ENCODE results near the gene TGFB1I1. TPM values are rescaled to one million over a fixed set of nuclear protein-coding genes. Genes with fewer than 3 reads are reported as not detected.
"Not testable (repeated sequence)": the region's sequence is repeated elsewhere in the genome, so short reads cannot be mapped to it uniquely, and the experiment has no call there.

The TGFB1I1 gene
- total RNA-seq, 1 donor from 2014 or later, result 39.4 TPM

- Mint-ChIP-seq H3K27me3 (ENCODE audit: low read depth) (no peaks in the 10 kb centered on the region), H3K36me3 (peaks cover 11% of the 10 kb centered on the region), H3K4me1 (no peaks in the 10 kb centered on the region), H3K27ac (no peak overlapping the region), H3K9me3 (no peaks in the 10 kb centered on the region), H3K4me3 (no peak overlapping the region)
- TF ChIP-seq CTCF (IDR thresholded peaks at IDR 0.05; ENCODE audit: unreplicated experiment), result no peak
- no peak for DNase-seq (ENCODE audit: low spot score in 2 of 2, unreplicated experiment in 2 of 2)
Measured at GRCh38 chr16:31501226-31501965, 29.4 kb downstream of the TGFB1I1 start.

GRCh38 chr16:31501966-31502348, 30.0 kb downstream of the TGFB1I1 start:
- no peak for TF ChIP-seq CTCF (IDR thresholded peaks at IDR 0.05; ENCODE audit: unreplicated experiment)
- DNase-seq (ENCODE audit: low spot score in 2 of 2, unreplicated experiment in 2 of 2), result no peak
- peaks cover 3% of the 10 kb centered on the region for H3K4me1 Mint-ChIP-seq
- no peaks in the 10 kb centered on the region for H3K27me3 Mint-ChIP-seq (ENCODE audit: low read depth)
- H3K36me3 Mint-ChIP-seq, result peaks cover 11% of the 10 kb centered on the region
- no peak overlapping the region for H3K4me3 Mint-ChIP-seq
- no peak overlapping the region for H3K27ac Mint-ChIP-seq
- H3K9me3 Mint-ChIP-seq, result no peaks in the 10 kb centered on the region

- DNase-seq (ENCODE audit: low spot score in 2 of 2, unreplicated experiment in 2 of 2), result no peak
- H3K4me1 Mint-ChIP-seq, result peaks cover 9% of the 10 kb centered on the region
- no peak overlapping the region for H3K4me3 Mint-ChIP-seq
- no peaks in the 10 kb centered on the region for H3K27me3 Mint-ChIP-seq (ENCODE audit: low read depth)
- peaks cover 4% of the 10 kb centered on the region for H3K36me3 Mint-ChIP-seq
- H3K9me3 Mint-ChIP-seq, result no peaks in the 10 kb centered on the region
- no peak for TF ChIP-seq CTCF (IDR thresholded peaks at IDR 0.05; ENCODE audit: unreplicated experiment)
- H3K27ac Mint-ChIP-seq, result no peak overlapping the region
Measured at GRCh38 chr16:31502981-31503380, 31.0 kb downstream of the TGFB1I1 start.

GRCh38 chr16:31503555-31503954, 31.6 kb downstream of the TGFB1I1 start:
- not testable (repeated sequence) for H3K9me3 Mint-ChIP-seq; H3K36me3 Mint-ChIP-seq; H3K27me3 Mint-ChIP-seq (ENCODE audit: low read depth)

GRCh38 chr16:31504159-31504558, 32.2 kb downstream of the TGFB1I1 start:
- no peaks in the 10 kb centered on the region for H3K36me3 Mint-ChIP-seq
- no peak for TF ChIP-seq CTCF (IDR thresholded peaks at IDR 0.05; ENCODE audit: unreplicated experiment)
- H3K4me1 Mint-ChIP-seq, result peaks cover 17% of the 10 kb centered on the region
- no peak overlapping the region for H3K4me3 Mint-ChIP-seq
- no peaks in the 10 kb centered on the region for H3K27me3 Mint-ChIP-seq (ENCODE audit: low read depth)
- no peak overlapping the region for H3K27ac Mint-ChIP-seq
- H3K9me3 Mint-ChIP-seq, result no peaks in the 10 kb centered on the region
- no peak for DNase-seq (ENCODE audit: low spot score in 2 of 2, unreplicated experiment in 2 of 2)

More at GRCh38 chr16:31503555-31503954, 31.6 kb downstream of the TGFB1I1 start:
- H3K27ac Mint-ChIP-seq; DNase-seq (ENCODE audit: low spot score in 2 of 2, unreplicated experiment in 2 of 2); H3K4me3 Mint-ChIP-seq: not testable (repeated sequence)
- H3K4me1 Mint-ChIP-seq, result peaks cover 11% of the 10 kb centered on the region

- TF ChIP-seq CTCF (IDR thresholded peaks at IDR 0.05; ENCODE audit: unreplicated experiment), result no peak
- Mint-ChIP-seq H3K4me1 (peaks cover 23% of the 10 kb centered on the region), H3K9me3 (no peaks in the 10 kb centered on the region), H3K36me3 (no peaks in the 10 kb centered on the region), H3K27ac (peak overlapping the region; percentile 28), H3K4me3 (no peak overlapping the region), H3K27me3 (ENCODE audit: low read depth) (no peaks in the 10 kb centered on the region)
- no peak for DNase-seq (ENCODE audit: low spot score in 2 of 2, unreplicated experiment in 2 of 2)
Measured at GRCh38 chr16:31505483-31505882, 33.5 kb downstream of the TGFB1I1 start.
